Spleen (tissue), 11 donors: Measurements from ENCODE around the gene CEP162. TPM values are rescaled to one million over a fixed set of nuclear protein-coding genes. Genes with fewer than 3 reads are reported as not detected.
"Not testable (repeated sequence)": the region's sequence is repeated elsewhere in the genome, so short reads cannot be mapped to it uniquely, and the experiment has no call there.

ENCODE experiments used
- DNase-seq: peaks from one replicate; pipeline ENCODE4 v3.0.0-alpha.2; 2020
- H3K27ac ChIP-seq, 8 donors: fragments of 200-600 bp; sonication (generic) in 7 of 8; 1 replicate in 4 of 8; 2 replicates in 4 of 8; pipeline versions ENCODE4 v1.5.0 to v1.8.0; 2016 to 2021; ENCODE audit warnings: inconsistent platforms in 4 of 8, mild to moderate bottlenecking in 4 of 8, moderate library complexity in 1 of 8
- H3K27me3 ChIP-seq, 7 donors: fragments of 200-600 bp; sonication (generic) in 6 of 7; replicated peaks in 1 of 7; 1 replicate in 4 of 7; 2 replicates in 3 of 7; pipeline versions ENCODE4 v1.5.0 to v1.8.0; 2016 to 2021; ENCODE audit warnings: inconsistent platforms in 3 of 7, mild to moderate bottlenecking in 1 of 7
- H3K36me3 ChIP-seq, 6 donors: fragments of 200-600 bp; sonication (generic) in 5 of 6; 1 replicate in 4 of 6; 2 replicates in 2 of 6; pipeline versions ENCODE4 v1.5.0 to v1.8.0; 2016 to 2021; ENCODE audit warnings: inconsistent platforms in 2 of 6
- H3K4me1 ChIP-seq, 6 donors: fragments of 200-600 bp; sonication (generic) in 5 of 6; 1 replicate in 3 of 6; 2 replicates in 3 of 6; pipeline versions ENCODE4 v1.5.0 to v1.8.0; 2016 to 2021; ENCODE audit warnings: inconsistent platforms in 3 of 6
- H3K4me3 ChIP-seq, 8 donors: fragments of 200-600 bp; sonication (generic) in 7 of 8; 1 replicate in 4 of 8; 2 replicates in 4 of 8; pipeline versions ENCODE4 v1.5.0 to v1.8.0; 2016 to 2021; ENCODE audit warnings: inconsistent platforms in 4 of 8, mild to moderate bottlenecking in 4 of 8, moderate library complexity in 2 of 8
- H3K9me3 ChIP-seq, 8 donors: fragments of 200-600 bp; sonication (generic) in 7 of 8; 1 replicate in 4 of 8; 2 replicates in 4 of 8; pipeline versions ENCODE4 v1.5.0 to v1.8.0; 2016 to 2021; ENCODE audit warnings: inconsistent platforms in 4 of 8
- POLR2A ChIP-seq, 3 donors: fragments of 450-650 bp; IDR thresholded peaks; one replicate each; pipeline ENCODE4 v1.5.1; 2017; ENCODE audit warnings: antibody characterized with exemption in 3 of 3, mild to moderate bottlenecking in 1 of 3
- POLR2AphosphoS5 ChIP-seq, 3 donors: sonication (generic); formaldehyde crosslinking; IDR thresholded peaks; one replicate each; pipeline ENCODE4 v1.5.1; 2017; ENCODE audit warnings: antibody characterized with exemption in 3 of 3
- WGBS, 5 donors: extraction: QIAGEN DNeasy Blood & Tissue Kit in 3 of 5; methylation state at CpG; one replicate each; pipeline versions ENCODE4 v1.1.5 to v1.1.7; 2013 to 2018; 5-methylcytosine and 5-hydroxymethylcytosine counted together
- intact Hi-C: fragments of 100-400 bp; cut with DNase I; formaldehyde crosslinking; loops from one replicate; pipeline ENCODE4 v1.15.0; 2023; ENCODE audit warnings: low total_unique reads
- polyA plus RNA-seq, 3 donors: library from polyadenylated mRNA; stranded (reverse); fragments of 200-250 nt; gene quantifications; one replicate each; pipeline ENCODE4 v1.2.1, GENCODE V29; 2013
- total RNA-seq, 7 donors: library from RNA; depleted of rRNA in 3 of 7; stranded (reverse); fragments of >200 nt in 3 of 7; fragmentation: NEBNext Ultra II Directional in 4 of 7; extraction: Animal tissue kit (Norgen Biotek cat#: 25700) in 4 of 7; gene quantifications; one replicate each; pipeline versions ENCODE4 v1.1.0 to v1.2.1, GENCODE V29; 2016 to 2021
- TF ChIP-seq, protein P1 (sequence below), 11 experiments: fragments of 200-600 bp in 7 of 11; fragments of 450-650 bp in 4 of 11; sonication (generic) in 4 of 11; IDR thresholded peaks in 8 of 11; conservative IDR thresholded peaks in 3 of 11; 1 replicate in 7 of 11; 2 replicates in 4 of 11; pipeline versions ENCODE4 v1.4.0 to v1.8.0; 2016 to 2021; ENCODE audit warnings: antibody characterized with exemption in 11 of 11, inconsistent platforms in 4 of 11, mild to moderate bottlenecking in 1 of 11
- donor health status: healthy with polysubstance abuse.
- donor health status: DM: no; HTN: no; CAD: no; lungs with moderate emphysema.
- donor health status: DM: no; HTN: no; CAD: no.
- donor health status: Bipolar disorder and iron deficiency.
- donor health status: healthy.
- donor health status: DM: no; HTN: no; CAD: no.
- donor health status: DM: yes; HTN: yes; CAD: no.

Gene CEP162
- total and polyA plus RNA-seq, 10 donors: 5.1 to 22.8 (median 10.3) TPM

DNA sequence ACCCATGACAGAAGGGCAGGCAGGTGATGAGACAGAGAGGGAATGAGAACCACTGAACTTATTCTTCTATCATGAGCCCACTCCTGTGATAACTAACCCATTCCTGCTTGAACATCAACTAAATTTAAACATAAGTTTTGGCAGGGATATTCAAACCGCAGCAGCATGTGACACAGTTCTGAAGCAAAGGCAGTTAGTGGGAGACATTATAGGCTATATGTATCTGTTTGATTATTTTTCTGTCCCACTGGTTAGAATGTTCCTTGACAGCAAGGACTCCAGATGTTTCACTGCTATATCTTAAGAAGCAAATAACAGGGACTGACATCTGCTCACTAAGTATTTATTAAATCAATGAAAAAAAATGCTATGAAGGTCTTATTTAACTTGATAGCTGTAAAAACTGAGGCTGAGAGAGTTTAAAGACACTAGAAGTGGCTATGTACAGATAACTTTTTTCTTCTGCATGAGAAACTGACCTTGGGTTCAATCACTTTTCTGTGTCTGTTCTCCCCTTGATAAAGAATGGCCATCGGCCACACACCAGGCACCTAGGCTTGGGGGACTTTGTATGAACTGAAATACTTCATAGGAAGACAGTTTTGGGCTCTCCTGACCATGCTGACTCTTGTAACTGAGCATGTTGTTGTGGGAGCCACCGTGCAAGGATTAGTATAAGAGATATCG lies 90.9 kb downstream of the CEP162 start:
- 90 to 98% (median 95%) methylated on average over 4 of the region's 4 CpGs for WGBS, 5 donors
- Histone ChIP-seq H3K4me3 (no peak overlapping the region), H3K4me1 (no peaks in the 10 kb centered on the region), H3K27ac (no peak overlapping the region), H3K36me3 (peaks cover 0 to 80% (median 5%) of the 10 kb centered on the region in 6 donors), H3K27me3 (no peaks in the 10 kb centered on the region), H3K9me3 (peaks cover 0 to 19% (median 11%) of the 10 kb centered on the region in 8 donors)
- TF ChIP-seq, protein P1, sequence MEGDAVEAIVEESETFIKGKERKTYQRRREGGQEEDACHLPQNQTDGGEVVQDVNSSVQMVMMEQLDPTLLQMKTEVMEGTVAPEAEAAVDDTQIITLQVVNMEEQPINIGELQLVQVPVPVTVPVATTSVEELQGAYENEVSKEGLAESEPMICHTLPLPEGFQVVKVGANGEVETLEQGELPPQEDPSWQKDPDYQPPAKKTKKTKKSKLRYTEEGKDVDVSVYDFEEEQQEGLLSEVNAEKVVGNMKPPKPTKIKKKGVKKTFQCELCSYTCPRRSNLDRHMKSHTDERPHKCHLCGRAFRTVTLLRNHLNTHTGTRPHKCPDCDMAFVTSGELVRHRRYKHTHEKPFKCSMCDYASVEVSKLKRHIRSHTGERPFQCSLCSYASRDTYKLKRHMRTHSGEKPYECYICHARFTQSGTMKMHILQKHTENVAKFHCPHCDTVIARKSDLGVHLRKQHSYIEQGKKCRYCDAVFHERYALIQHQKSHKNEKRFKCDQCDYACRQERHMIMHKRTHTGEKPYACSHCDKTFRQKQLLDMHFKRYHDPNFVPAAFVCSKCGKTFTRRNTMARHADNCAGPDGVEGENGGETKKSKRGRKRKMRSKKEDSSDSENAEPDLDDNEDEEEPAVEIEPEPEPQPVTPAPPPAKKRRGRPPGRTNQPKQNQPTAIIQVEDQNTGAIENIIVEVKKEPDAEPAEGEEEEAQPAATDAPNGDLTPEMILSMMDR (IDR thresholded peaks at IDR 0.05 in 8 of 11, conservative IDR thresholded peaks at IDR 0.05 in 3 of 11): no peak
- TF ChIP-seq POLR2AphosphoS5 (IDR thresholded peaks at IDR 0.05): no peak
- TF ChIP-seq POLR2A (IDR thresholded peaks at IDR 0.05): no peak
- DNase-seq: no peak
- intact Hi-C loops: no loop called here

DNA sequence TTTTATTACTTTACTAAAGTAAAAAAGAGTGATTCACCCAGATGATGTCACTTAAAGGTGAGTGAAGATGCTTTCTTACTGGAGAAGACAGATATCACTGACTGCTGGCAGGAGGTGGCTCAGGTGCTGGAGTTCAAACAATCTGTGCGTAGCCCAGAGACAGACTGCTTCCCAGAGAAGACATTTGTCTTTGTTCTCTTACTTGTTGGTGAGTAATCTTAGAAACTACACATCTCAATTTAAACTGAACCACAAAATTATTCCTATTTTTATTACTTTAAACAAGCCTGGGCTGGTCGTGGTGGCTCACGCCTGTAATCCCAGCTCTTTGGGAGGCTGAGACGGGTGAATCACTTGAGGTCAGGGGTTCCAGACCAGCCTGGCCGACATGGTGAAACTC lies 92.2 kb downstream of the CEP162 start:
- no peak for DNase-seq
- Histone ChIP-seq H3K4me3 (no peak overlapping the region), H3K4me1 (no peaks in the 10 kb centered on the region), H3K36me3 (peaks cover 0 to 67% (median 5%) of the 10 kb centered on the region in 6 donors), H3K27me3 (no peaks in the 10 kb centered on the region), H3K27ac (no peak overlapping the region), H3K9me3 (peaks cover 0 to 19% (median 11%) of the 10 kb centered on the region in 8 donors)
- intact Hi-C loops: no loop called here
- TF ChIP-seq POLR2A (IDR thresholded peaks at IDR 0.05) (no peak), POLR2AphosphoS5 (IDR thresholded peaks at IDR 0.05) (no peak)
- TF ChIP-seq, protein P1 (IDR thresholded peaks at IDR 0.05 in 8 of 11, conservative IDR thresholded peaks at IDR 0.05 in 3 of 11): no peak
- 92 to 98% (median 97%) methylated on average over 5 of the region's 5 CpGs for WGBS, 5 donors

DNA sequence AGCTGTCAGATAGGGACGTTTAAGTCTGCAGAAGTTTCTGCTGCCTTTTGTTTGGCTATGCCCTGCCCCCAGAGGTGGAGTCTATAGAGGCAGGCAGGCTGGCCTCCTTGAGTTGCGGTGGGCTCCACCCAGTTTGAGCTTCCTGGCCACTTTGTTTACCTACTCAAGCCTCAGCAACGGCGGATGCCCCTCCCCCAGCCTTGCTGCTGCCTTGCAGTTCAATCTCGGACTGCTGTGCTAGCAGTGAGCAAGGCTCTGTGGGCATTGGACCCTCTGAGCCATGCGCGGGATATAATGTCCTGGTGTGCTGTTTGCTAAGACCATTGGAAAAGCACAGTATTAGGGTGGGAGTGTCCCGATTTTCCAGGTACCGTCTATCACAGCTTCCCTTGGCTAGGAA lies 94.1 kb downstream of the CEP162 start:
- DNase-seq, H3K27ac ChIP-seq, intact Hi-C loops, H3K27me3 ChIP-seq, H3K4me1 ChIP-seq, H3K4me3 ChIP-seq: not testable (repeated sequence)
- H3K9me3 ChIP-seq: peaks cover 0 to 19% (median 13%) of the 10 kb centered on the region in 8 donors
- 92 to 97% (median 94%) methylated on average over 8 to 9 of the region's 9 CpGs for WGBS, 5 donors
- peaks cover 0 to 48% (median 5%) of the 10 kb centered on the region in 6 donors for H3K36me3 ChIP-seq

DNA sequence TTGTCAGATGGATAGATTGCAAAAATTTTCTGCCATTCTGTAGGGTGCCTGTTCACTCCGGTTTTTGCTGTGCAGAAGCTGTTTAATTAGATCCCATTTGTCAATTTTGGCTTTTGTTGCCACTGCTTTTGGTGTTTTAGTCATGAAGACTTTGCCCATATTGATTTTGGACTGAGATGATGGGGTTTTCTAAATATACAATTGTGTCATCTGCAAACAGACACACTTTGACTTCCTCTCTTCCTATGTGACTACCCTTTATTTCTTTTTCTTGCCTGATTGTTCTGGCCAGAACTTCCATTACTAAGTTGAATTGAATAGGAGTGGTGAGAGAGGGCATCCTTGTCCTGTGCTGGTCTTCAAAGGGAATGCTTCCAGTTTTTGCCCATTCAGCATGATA lies 97.9 kb downstream of the CEP162 start:
- 93 to 100% (median 96%) methylated on average over 1 of the region's 1 CpG for WGBS, 5 donors
- H3K4me3 ChIP-seq, H3K4me1 ChIP-seq, intact Hi-C loops, H3K27ac ChIP-seq, H3K27me3 ChIP-seq, DNase-seq: not testable (repeated sequence)
- H3K36me3 ChIP-seq: peaks cover 0 to 48% (median 25%) of the 10 kb centered on the region in 6 donors
- H3K9me3 ChIP-seq: peaks cover 0 to 19% (median 13%) of the 10 kb centered on the region in 8 donors

DNA sequence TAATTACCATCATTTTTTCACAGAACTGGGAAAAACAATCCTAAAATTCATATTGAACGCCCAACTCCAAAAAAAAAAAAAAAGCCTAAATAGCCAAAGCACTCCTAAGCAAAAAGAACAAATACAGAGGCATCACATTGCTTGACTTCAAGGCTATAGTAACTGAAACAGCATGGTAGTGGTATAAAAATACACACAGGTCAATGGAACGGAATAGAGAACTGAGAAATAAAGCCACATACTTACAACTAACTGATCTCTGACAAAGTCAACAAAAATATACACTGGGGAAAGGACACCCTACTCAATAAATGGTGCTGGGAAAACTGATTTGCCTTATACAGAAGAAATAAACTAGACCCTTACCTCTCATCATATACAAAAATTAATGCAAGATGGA lies 104.3 kb downstream of the CEP162 start:
- 79 to 93% (median 85%) methylated on average over 2 of the region's 2 CpGs for WGBS, 5 donors
- no peaks in the 10 kb centered on the region for H3K27me3 ChIP-seq
- H3K36me3 ChIP-seq: peaks cover 0 to 35% (median 26%) of the 10 kb centered on the region in 6 donors
- no peak for DNase-seq
- no peak for TF ChIP-seq POLR2A (IDR thresholded peaks at IDR 0.05)
- no peak for TF ChIP-seq POLR2AphosphoS5 (IDR thresholded peaks at IDR 0.05)
- TF ChIP-seq, protein P1 (IDR thresholded peaks at IDR 0.05 in 8 of 11, conservative IDR thresholded peaks at IDR 0.05 in 3 of 11): no peak
- H3K9me3 ChIP-seq: peaks cover 0 to 6% (median 0%) of the 10 kb centered on the region in 8 donors
- H3K4me1 ChIP-seq: no peaks in the 10 kb centered on the region
- H3K27ac ChIP-seq: no peak overlapping the region
- H3K4me3 ChIP-seq: no peak overlapping the region
- intact Hi-C loops: no loop called here
